Endodermal cell (in vitro differentiated cells): ENCODE data around the gene PTPN14. TPM values are rescaled to one million over a fixed set of nuclear protein-coding genes. Genes with fewer than 3 reads are reported as not detected.

Source experiments
- DNase-seq: peaks from one replicate; pipeline ENCODE4 v3.0.0-alpha.2; 2017
- H3K27ac ChIP-seq: 2 replicates; pipeline ENCODE4 v1.5.1; 2013; ENCODE audit warnings: mild to moderate bottlenecking, low read depth, low read length, moderate library complexity
- H3K27me3 ChIP-seq: 2 replicates; pipeline ENCODE4 v1.6.1; 2013; ENCODE audit warnings: mild to moderate bottlenecking, low read length, moderate library complexity; ENCODE audit not compliant: insufficient read depth, control insufficient read depth, poor library complexity, severe bottlenecking
- H3K36me3 ChIP-seq: 2 replicates; pipeline ENCODE4 v1.7.0; 2013; ENCODE audit warnings: mild to moderate bottlenecking, low read length, moderate library complexity; ENCODE audit not compliant: control insufficient read depth, insufficient read depth
- H3K4me1 ChIP-seq: one replicate; pipeline ENCODE4 v1.7.0; 2013; ENCODE audit warnings: low read length; ENCODE audit not compliant: control insufficient read depth, insufficient read depth
- H3K4me3 ChIP-seq: 2 replicates; pipeline ENCODE4 v1.5.1; 2013; ENCODE audit warnings: mild to moderate bottlenecking, low read length, moderate library complexity
- H3K9ac ChIP-seq: 2 replicates; pipeline ENCODE4 v1.6.1; 2013; ENCODE audit warnings: mild to moderate bottlenecking, low read length, moderate library complexity; ENCODE audit not compliant: poor library complexity, severe bottlenecking; ENCODE audit errors: extremely low read depth
- H3K9me3 ChIP-seq: 2 replicates; pipeline ENCODE4 v1.6.1; 2013; ENCODE audit warnings: mild to moderate bottlenecking, low read length, moderate library complexity; ENCODE audit not compliant: control insufficient read depth
- H3K27ac Mint-ChIP-seq: 2 replicates; pipeline ENCODE4 v1.8.0; 2020; ENCODE audit warnings: mixed read lengths
- H3K27me3 Mint-ChIP-seq: 2 replicates; pipeline ENCODE4 v1.8.0; 2021; ENCODE audit warnings: mild to moderate bottlenecking, mixed read lengths; ENCODE audit not compliant: insufficient read depth
- H3K36me3 Mint-ChIP-seq: 2 replicates; pipeline ENCODE4 v1.8.0; 2020; ENCODE audit warnings: low read depth, mixed read lengths
- H3K4me1 Mint-ChIP-seq: 2 replicates; pipeline ENCODE4 v1.8.0; 2020; ENCODE audit warnings: mixed read lengths
- H3K4me3 Mint-ChIP-seq: 2 replicates; pipeline ENCODE4 v1.8.0; 2020; ENCODE audit warnings: mild to moderate bottlenecking, moderate library complexity, mixed read lengths
- H3K9me3 Mint-ChIP-seq: 2 replicates; pipeline ENCODE4 v1.8.0; 2020; ENCODE audit warnings: mild to moderate bottlenecking, mixed read lengths
- WGBS, 2 experiments: methylation state at CpG; one replicate each; pipeline versions ENCODE4 v1.1.5 to v1.1.7; 2013; ENCODE audit warnings: missing lambda C conversion rate in 2 of 2, mixed read lengths in 1 of 2; ENCODE audit not compliant: insufficient coverage in 1 of 2, insufficient read length in 1 of 2; 5-methylcytosine and 5-hydroxymethylcytosine counted together
- total RNA-seq, 2 donors: library from RNA; stranded (reverse); fragmentation: NEBNext Ultra II Directional in 1 of 2; extraction: Animal tissue kit (Norgen Biotek cat#: 25700) in 1 of 2; gene quantifications; 2 replicates in 1 of 2; 3 replicates in 1 of 2; pipeline ENCODE4 v1.2.1, GENCODE V29; 2021
- TF ChIP-seq, protein P1 (sequence below): fragments of 200-600 bp; sonication (generic); conservative IDR thresholded peaks from 2 replicates; pipeline ENCODE4 v1.5.0; 2021; ENCODE audit warnings: antibody characterized with exemption, mild to moderate bottlenecking

Gene PTPN14
- total RNA-seq, 2 donors from 2014 or later, result 72.6 to 93.2 TPM

GRCh38 chr1:214541206-214541605 is 10.2 kb downstream of the PTPN14 start:
- no peak for DNase-seq
- Mint-ChIP-seq H3K27me3 (no peaks in the 10 kb centered on the region), H3K36me3 (no peaks in the 10 kb centered on the region), H3K4me3 (no peak overlapping the region), H3K4me1 (peaks cover 34% of the 10 kb centered on the region), H3K27ac (no peak overlapping the region), H3K9me3 (no peaks in the 10 kb centered on the region)
- TF ChIP-seq, protein P1, sequence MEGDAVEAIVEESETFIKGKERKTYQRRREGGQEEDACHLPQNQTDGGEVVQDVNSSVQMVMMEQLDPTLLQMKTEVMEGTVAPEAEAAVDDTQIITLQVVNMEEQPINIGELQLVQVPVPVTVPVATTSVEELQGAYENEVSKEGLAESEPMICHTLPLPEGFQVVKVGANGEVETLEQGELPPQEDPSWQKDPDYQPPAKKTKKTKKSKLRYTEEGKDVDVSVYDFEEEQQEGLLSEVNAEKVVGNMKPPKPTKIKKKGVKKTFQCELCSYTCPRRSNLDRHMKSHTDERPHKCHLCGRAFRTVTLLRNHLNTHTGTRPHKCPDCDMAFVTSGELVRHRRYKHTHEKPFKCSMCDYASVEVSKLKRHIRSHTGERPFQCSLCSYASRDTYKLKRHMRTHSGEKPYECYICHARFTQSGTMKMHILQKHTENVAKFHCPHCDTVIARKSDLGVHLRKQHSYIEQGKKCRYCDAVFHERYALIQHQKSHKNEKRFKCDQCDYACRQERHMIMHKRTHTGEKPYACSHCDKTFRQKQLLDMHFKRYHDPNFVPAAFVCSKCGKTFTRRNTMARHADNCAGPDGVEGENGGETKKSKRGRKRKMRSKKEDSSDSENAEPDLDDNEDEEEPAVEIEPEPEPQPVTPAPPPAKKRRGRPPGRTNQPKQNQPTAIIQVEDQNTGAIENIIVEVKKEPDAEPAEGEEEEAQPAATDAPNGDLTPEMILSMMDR, result no peak
- peaks cover 9% of the 10 kb centered on the region for H3K4me1 ChIP-seq
- H3K27ac ChIP-seq, result no peak overlapping the region
- WGBS, 2 experiments, result 94 to 95% methylated on average over 2 of the region's 2 CpGs
- H3K4me3 ChIP-seq, result no peak overlapping the region
- peaks cover 2% of the 10 kb centered on the region for H3K36me3 ChIP-seq
- no peaks in the 10 kb centered on the region for H3K27me3 ChIP-seq
- no peaks in the 10 kb centered on the region for H3K9me3 ChIP-seq
- H3K9ac ChIP-seq, result no peak overlapping the region

DNA sequence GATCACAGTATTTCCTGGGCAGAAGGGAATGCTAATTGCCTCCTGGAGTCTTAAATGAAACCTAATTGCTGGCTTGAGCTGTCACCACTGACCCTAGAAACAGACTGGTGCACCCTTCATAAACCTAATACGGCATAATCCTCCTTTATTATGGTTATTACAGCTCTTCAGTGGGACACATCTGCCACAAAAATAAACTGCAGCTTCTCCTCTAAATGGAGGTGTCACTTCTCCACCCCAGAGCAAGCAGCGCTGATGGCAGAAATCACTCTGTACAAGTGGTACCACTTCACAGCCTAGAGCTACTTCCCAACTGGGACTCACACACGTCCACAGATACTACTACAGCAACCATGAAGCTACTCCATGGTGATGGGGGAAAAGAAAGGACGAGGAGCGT is 11.1 kb downstream of the PTPN14 start:
- Mint-ChIP-seq H3K36me3 (peaks cover 4% of the 10 kb centered on the region), H3K27ac (no peak overlapping the region), H3K9me3 (no peaks in the 10 kb centered on the region), H3K4me1 (peaks cover 25% of the 10 kb centered on the region), H3K27me3 (no peaks in the 10 kb centered on the region), H3K4me3 (no peak overlapping the region)
- DNase-seq, result no peak
- Histone ChIP-seq H3K27ac (no peak overlapping the region), H3K9ac (no peak overlapping the region), H3K27me3 (no peaks in the 10 kb centered on the region), H3K36me3 (peaks cover 3% of the 10 kb centered on the region), H3K4me3 (no peak overlapping the region), H3K4me1 (peaks cover 2% of the 10 kb centered on the region), H3K9me3 (no peaks in the 10 kb centered on the region)
- WGBS, 2 experiments, result 91 to 100% methylated on average over 1 to 2 of the region's 5 CpGs
- TF ChIP-seq, protein P1, result no peak

DNA sequence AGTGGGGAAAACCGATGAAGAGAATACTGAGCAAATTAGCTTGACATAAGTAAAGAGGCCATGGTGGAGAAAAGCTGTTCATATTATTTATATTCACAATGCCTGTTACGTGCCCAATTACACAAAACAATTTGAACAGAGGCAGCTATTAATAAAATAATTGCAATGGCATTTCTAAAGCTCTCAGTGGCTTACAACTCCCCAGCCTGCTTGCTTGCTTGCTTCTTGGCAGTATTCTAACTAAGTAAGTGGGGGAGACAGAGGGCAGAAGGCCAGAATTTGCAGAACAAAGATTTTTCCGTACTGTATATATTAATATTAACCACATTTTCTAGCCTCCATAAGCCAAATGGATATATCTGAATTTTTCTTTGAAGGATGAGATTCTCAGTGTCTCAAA is 12.9 kb downstream of the PTPN14 start:
- H3K36me3 ChIP-seq, result peaks cover 10% of the 10 kb centered on the region
- TF ChIP-seq, protein P1, result no peak
- H3K4me1 Mint-ChIP-seq, result peaks cover 18% of the 10 kb centered on the region
- H3K4me3 ChIP-seq, result no peak overlapping the region
- H3K36me3 Mint-ChIP-seq, result peaks cover 12% of the 10 kb centered on the region
- H3K27ac ChIP-seq, result no peak overlapping the region
- H3K27me3 ChIP-seq, result no peaks in the 10 kb centered on the region
- 78 to 80% methylated on average over 1 to 3 of the region's 3 CpGs for WGBS, 2 experiments
- H3K27me3 Mint-ChIP-seq, result no peaks in the 10 kb centered on the region
- no peak overlapping the region for H3K27ac Mint-ChIP-seq
- no peak overlapping the region for H3K4me3 Mint-ChIP-seq
- no peaks in the 10 kb centered on the region for H3K9me3 ChIP-seq
- H3K4me1 ChIP-seq, result peaks cover 2% of the 10 kb centered on the region
- DNase-seq, result no peak
- H3K9ac ChIP-seq, result no peak overlapping the region
- peaks cover 2% of the 10 kb centered on the region for H3K9me3 Mint-ChIP-seq
